Measurements from ENCODE around the gene CXorf51A.
"Not testable (repeated sequence)": the region's sequence is repeated elsewhere in the genome, so short reads cannot be mapped to it uniquely, and the experiment has no call there.

The CXorf51A gene

DNA sequence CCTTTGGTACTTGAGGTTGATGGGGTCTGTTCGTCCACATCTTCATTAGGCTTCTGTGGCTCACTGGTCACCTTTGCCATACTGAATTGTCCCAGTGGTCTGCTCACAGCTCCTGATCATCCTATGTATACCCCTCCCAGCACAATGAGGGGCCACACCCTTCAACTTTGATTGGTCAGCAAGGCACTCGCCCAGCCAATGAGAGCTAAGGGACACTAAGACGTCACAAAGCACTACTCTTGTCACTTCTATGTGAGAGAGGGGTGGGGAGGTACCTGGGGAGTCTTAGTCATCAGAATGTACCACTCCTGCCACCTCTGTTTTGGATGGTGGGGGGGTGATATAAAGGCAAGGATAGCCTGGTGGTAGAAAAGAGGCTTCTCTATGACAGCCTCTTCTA is at the start of gene CXorf51A:
TSS of gene CXorf51A (minus strand) at position 101 of the 400 bp plus-strand sequence. CDS start at position 80, 21 bp downstream.
- DNase-seq (ENCODE audit: low read depth in 2 of 2): not testable (repeated sequence)

GRCh38 chrX:146863566-146863965 is 49.0 kb upstream of the CXorf51A start:
- DNase-seq (ENCODE audit: low read depth in 2 of 2): no peak

- no peak for DNase-seq (ENCODE audit: low read depth in 2 of 2)
These were observed 39.7 kb upstream of the CXorf51A start for GRCh38 chrX:146854281-146854680.

- no peak for DNase-seq (ENCODE audit: low read depth in 2 of 2)
These were observed 17.4 kb upstream of the CXorf51A start for GRCh38 chrX:146831994-146832393.

GRCh38 chrX:146809471-146809870 is 5.1 kb downstream of the CXorf51A start, which contains the start of gene CXorf51B:
Gene CXorf51B, plus strand, starts transcription at chrX:146809771. Its CDS starts 21 bp downstream, at chrX:146809792.
- DNase-seq (ENCODE audit: low read depth in 2 of 2): not testable (repeated sequence)

Data from stimulated activated CD8-positive, alpha-beta memory T cell treated with anti-CD3 and anti-CD28 coated beads, Interleukin-15, amount 100 ng/mL, for 4 hours (primary cell).